H1 (cell line): ENCODE measurements around the gene AKTIP. TPM values are rescaled to one million over a fixed set of nuclear protein-coding genes. Genes with fewer than 3 reads are reported as not detected.

Experiments used
- CTCF ChIA-PET: fragments of 300-600 bp; sonication (Branson Sonifier 250); formaldehyde crosslinking; loops from one replicate; lab custom pipeline; 2021; ENCODE audit not compliant: partially characterized antibody; lab: Charles Lee
- POLR2A ChIA-PET: fragments of 300-600 bp; sonication (Branson Sonifier 250); formaldehyde crosslinking; loops from one replicate; lab custom pipeline; 2021; ENCODE audit warnings: inconsistent platforms; ENCODE audit not compliant: partially characterized antibody; lab: Charles Lee
- DNase-seq, 2 experiments: peaks; one replicate each; pipeline versions ENCODE4 v3.0.0 to v3.0.0-alpha.2; 2010 to 2022; ENCODE audit warnings: low spot score in 2 of 2, low read depth in 1 of 2, mixed read lengths in 1 of 2
- FAIRE-seq: peaks from 2 replicates; lab custom pipeline; 2011; peaks lifted over from hg19 to GRCh38; lab: Jason Lieb, UNC
- H2AFZ ChIP-seq: 2 replicates; pipeline ENCODE4 v1.8.1; 2012; ENCODE audit warnings: low read length, inconsistent platforms
- H2AK5ac ChIP-seq: 2 replicates; pipeline ENCODE4 v1.6.1; 2013; ENCODE audit warnings: low read depth, low read length
- H2BK120ac ChIP-seq: replicated peaks from 2 replicates; pipeline ENCODE3; 2013; ENCODE audit warnings: low read depth, low read length, inconsistent platforms
- H2BK12ac ChIP-seq: 2 replicates; pipeline ENCODE4 v1.6.1; 2013; ENCODE audit warnings: low read depth, low read length
- H2BK15ac ChIP-seq: 2 replicates; pipeline ENCODE4 v1.6.1; 2013; ENCODE audit warnings: low read length
- H2BK20ac ChIP-seq: 2 replicates; pipeline ENCODE4 v1.6.1; 2013; ENCODE audit warnings: low read length
- H2BK5ac ChIP-seq: 2 replicates; pipeline ENCODE4 v1.6.1; 2013; ENCODE audit warnings: low read depth, low read length
- H3K14ac ChIP-seq: 2 replicates; pipeline ENCODE4 v1.6.1; 2013; ENCODE audit warnings: inconsistent platforms; ENCODE audit not compliant: insufficient read length
- H3K18ac ChIP-seq: 2 replicates; pipeline ENCODE4 v1.6.1; 2013; ENCODE audit warnings: low read length; ENCODE audit errors: extremely low read depth
- H3K23ac ChIP-seq: 2 replicates; pipeline ENCODE4 v1.6.1; 2013; ENCODE audit warnings: inconsistent platforms; ENCODE audit not compliant: insufficient read length
- H3K23me2 ChIP-seq: 2 replicates; pipeline ENCODE4 v1.6.1; 2013; ENCODE audit warnings: low read depth, low read length
- H3K27ac ChIP-seq: 2 replicates; pipeline ENCODE4 v1.6.1; 2011; ENCODE audit warnings: low read depth, low read length, inconsistent platforms
- H3K27me3 ChIP-seq, 4 experiments: replicated peaks in 1 of 4; 1 replicate in 1 of 4; 2 replicates in 3 of 4; pipeline versions ENCODE4 v1.6.1 to v1.8.1; 2011 to 2013; ENCODE audit warnings: low read length in 3 of 4, mild to moderate bottlenecking in 3 of 4, inconsistent platforms in 2 of 4, mixed read lengths in 2 of 4, moderate library complexity in 1 of 4; ENCODE audit not compliant: control insufficient read depth in 3 of 4, insufficient read depth in 3 of 4; ENCODE audit errors: extremely low read depth in 1 of 4
- H3K36me3 ChIP-seq, 4 experiments: 2 replicates each; pipeline versions ENCODE4 v1.6.1 to v1.8.1; 2011 to 2013; ENCODE audit warnings: mild to moderate bottlenecking in 4 of 4, low read length in 3 of 4, moderate library complexity in 2 of 4, control low read depth in 1 of 4, inconsistent platforms in 1 of 4; ENCODE audit not compliant: insufficient read depth in 4 of 4, control insufficient read depth in 2 of 4
- H3K4ac ChIP-seq: replicated peaks from 2 replicates; pipeline ENCODE3; 2013; ENCODE audit warnings: low read length, low read depth, mixed read lengths, inconsistent platforms; ENCODE audit not compliant: insufficient read length
- H3K4me1 ChIP-seq, 4 experiments: replicated peaks in 1 of 4; 1 replicate in 1 of 4; 2 replicates in 3 of 4; pipeline versions ENCODE4 v1.6.1 to v1.8.1; 2011 to 2013; ENCODE audit warnings: low read length in 3 of 4, inconsistent platforms in 2 of 4, mixed read lengths in 1 of 4; ENCODE audit not compliant: insufficient read depth in 4 of 4, control insufficient read depth in 3 of 4
- H3K4me2 ChIP-seq, 2 experiments: 2 replicates each; pipeline versions ENCODE4 v1.6.1 to v1.8.1; 2011 to 2013; ENCODE audit warnings: low read depth in 2 of 2, low read length in 2 of 2, control low read depth in 1 of 2, inconsistent platforms in 1 of 2, mild to moderate bottlenecking in 1 of 2; ENCODE audit not compliant: insufficient read depth in 1 of 2
- H3K4me3 ChIP-seq, 4 experiments: fragments of 200-600, 300-600 bp in 1 of 4; sonication (generic), shearing (Covaris generic), sonication (Bioruptor Twin) in 1 of 4; 2 replicates each; pipeline versions ENCODE4 v1.5.1 to v1.8.1; 2011 to 2016; ENCODE audit warnings: low read length in 4 of 4, low read depth in 3 of 4, control low read depth in 2 of 4, inconsistent platforms in 2 of 4, mild to moderate bottlenecking in 2 of 4, mixed read lengths in 1 of 4, moderate library complexity in 1 of 4; ENCODE audit not compliant: insufficient read depth in 2 of 4; ENCODE audit errors: extremely low read depth in 1 of 4
- H3K56ac ChIP-seq: replicated peaks from 2 replicates; pipeline ENCODE3; 2013; ENCODE audit warnings: low read depth, mild to moderate bottlenecking, mixed read lengths, low read length, inconsistent platforms; ENCODE audit not compliant: insufficient read length
- H3K79me1 ChIP-seq: 2 replicates; pipeline ENCODE4 v1.6.1; 2013; ENCODE audit warnings: low read depth, low read length, control low read depth
- H3K79me2 ChIP-seq, 2 experiments: 2 replicates each; pipeline versions ENCODE4 v1.6.1 to v1.8.1; 2012 to 2013; ENCODE audit warnings: low read length in 2 of 2, mild to moderate bottlenecking in 2 of 2, inconsistent platforms in 1 of 2; ENCODE audit not compliant: insufficient read depth in 2 of 2, control insufficient read depth in 1 of 2
- H3K9ac ChIP-seq, 4 experiments: replicated peaks in 1 of 4; 1 replicate in 1 of 4; 2 replicates in 3 of 4; pipeline versions ENCODE4 v1.6.1 to v1.8.1; 2011 to 2013; ENCODE audit warnings: low read depth in 3 of 4, low read length in 3 of 4, control low read depth in 2 of 4, mild to moderate bottlenecking in 2 of 4, moderate library complexity in 2 of 4, inconsistent platforms in 1 of 4; ENCODE audit errors: extremely low read depth in 1 of 4
- H3K9me3 ChIP-seq, 2 experiments: 2 replicates each; pipeline versions ENCODE4 v1.6.1 to v1.8.1; 2012 to 2013; ENCODE audit warnings: mild to moderate bottlenecking in 2 of 2, moderate library complexity in 2 of 2, control low read depth in 1 of 2, inconsistent platforms in 1 of 2, low read depth in 1 of 2, low read length in 1 of 2, mixed read lengths in 1 of 2; ENCODE audit not compliant: insufficient read depth in 2 of 2
- H4K20me1 ChIP-seq, 2 experiments: replicated peaks in 1 of 2; 2 replicates each; pipeline versions ENCODE3 to v1.8.1; 2011 to 2013; ENCODE audit warnings: inconsistent platforms in 2 of 2, low read length in 2 of 2, mild to moderate bottlenecking in 1 of 2; ENCODE audit not compliant: insufficient read depth in 2 of 2, control insufficient read depth in 1 of 2
- H4K5ac ChIP-seq: 2 replicates; pipeline ENCODE4 v1.6.1; 2013; ENCODE audit warnings: low read length, low read depth, mixed read lengths, inconsistent platforms; ENCODE audit not compliant: insufficient read length
- H4K8ac ChIP-seq: 2 replicates; pipeline ENCODE4 v1.8.0; 2013; ENCODE audit warnings: mild to moderate bottlenecking, moderate library complexity, low read length, inconsistent platforms; ENCODE audit not compliant: insufficient read depth; ENCODE audit errors: extremely low read depth
- H4K91ac ChIP-seq: replicated peaks from 2 replicates; pipeline ENCODE3; 2013; ENCODE audit warnings: low read length, mixed read lengths, inconsistent platforms; ENCODE audit not compliant: insufficient read length
- CTBP2 ChIP-seq: IDR thresholded peaks from 2 replicates; pipeline ENCODE4 v1.7.0; 2011; ENCODE audit warnings: borderline replicate concordance, mild to moderate bottlenecking, moderate library complexity, mixed read lengths, low read length; ENCODE audit not compliant: insufficient read depth, insufficient read length
- HDAC6 ChIP-seq: IDR thresholded peaks from one replicate; pipeline ENCODE4 v1.7.1; 2012; ENCODE audit warnings: low read depth, mild to moderate bottlenecking, inconsistent platforms, low read length, moderate library complexity
- SP2 ChIP-seq: IDR thresholded peaks from 2 replicates; pipeline ENCODE4 v1.6.1; 2012; ENCODE audit warnings: mild to moderate bottlenecking, low read length, inconsistent platforms
- WGBS, 2 experiments: shearing (Covaris generic) in 1 of 2; methylation state at CpG; one replicate each; pipeline versions ENCODE4 v1.1.6 to v1.1.7; 2013 to 2015; ENCODE audit warnings: low lambda C conversion rate in 2 of 2, mixed read lengths in 2 of 2, inconsistent platforms in 1 of 2, low coverage in 1 of 2, missing lambda C conversion rate in 1 of 2; ENCODE audit not compliant: insufficient replicate concordance in 2 of 2, insufficient coverage in 1 of 2, insufficient read length in 1 of 2; ENCODE audit errors: extremely low coverage in 1 of 2, missing lambda C conversion rate in 1 of 2; 5-methylcytosine and 5-hydroxymethylcytosine counted together
- polyA plus RNA-seq, 7 experiments: library from polyadenylated mRNA; depleted of rRNA in 3 of 7; stranded (reverse) in 5 of 7; unstranded in 2 of 7; fragments of >200 nt in 5 of 7; fragments of 200-250 nt in 2 of 7; gene quantifications; 1 replicate in 5 of 7; 2 replicates in 1 of 7; 4 replicates in 1 of 7; pipeline versions ENCODE4 v1.2.1 to v1.2.3, GENCODE V29; 2011 to 2013; ENCODE audit warnings: missing spikeins in 2 of 7, mixed read lengths in 2 of 7
- total RNA-seq: library from RNA; stranded (reverse); fragmentation: NEBNext Ultra II Directional; extraction: Animal tissue kit (Norgen Biotek cat#: 25700); gene quantifications from 2 replicates; pipeline ENCODE4 v1.2.1, GENCODE V29; 2021
- TF ChIP-seq, protein P1 (sequence below): IDR thresholded peaks from 2 replicates; pipeline ENCODE4 v1.6.1; 2012; ENCODE audit warnings: inconsistent platforms

AKTIP gene
- total and polyA plus RNA-seq, 2 of the 8 experiments (the other 6 are each of a cell fraction or from before 2014, with no cell fraction given), result 15.0 to 15.6 TPM

DNA sequence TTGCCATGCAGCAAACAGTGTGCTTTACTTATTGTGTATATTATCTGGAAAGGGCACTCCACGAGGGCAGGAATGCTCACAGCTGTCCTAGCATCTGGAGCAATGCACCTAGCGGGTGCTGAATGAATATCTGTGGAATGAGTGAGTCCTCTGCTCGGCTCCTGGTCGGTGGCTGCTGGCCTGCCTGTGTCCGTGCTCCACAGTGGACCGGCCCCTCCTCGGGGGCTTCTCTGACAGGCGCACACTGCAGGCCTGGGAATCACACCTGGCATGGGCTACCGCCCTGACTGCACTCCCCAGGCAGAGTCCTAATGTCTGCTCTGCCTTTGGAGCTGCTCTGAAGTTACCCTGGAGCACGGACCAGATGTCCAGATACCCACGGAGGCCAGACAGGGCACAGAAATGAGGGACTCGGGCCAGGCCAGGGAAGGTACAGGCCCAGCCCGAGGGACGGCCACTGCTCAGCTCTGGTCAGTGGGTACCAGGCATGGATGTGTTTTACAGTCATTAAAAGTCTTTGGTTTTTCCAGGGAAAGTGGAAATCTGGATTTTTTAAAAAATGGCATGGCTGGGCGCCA, 21.1 kb upstream of the AKTIP start:
- peak overlapping the region; percentile 47; the same call in 1 of the 2 replicates for H4K8ac ChIP-seq

More for the DNA sequence above, 21.1 kb upstream of the AKTIP start:
- Histone ChIP-seq H3K4ac (no peak overlapping the region), H2AK5ac (no peak overlapping the region), H3K56ac (no peak overlapping the region), H3K4me2 (no peak overlapping the region), H2AFZ (0 out of 2 replicates have a peak overlapping the region, but pooled peaks have one; percentile 20), H3K23me2 (no peaks in the 10 kb centered on the region), H3K23ac (no peak overlapping the region), H4K5ac (no peak overlapping the region), H3K4me1 (no peaks in the 10 kb centered on the region), H3K18ac (no peak overlapping the region), H4K91ac (no peak overlapping the region), H2BK15ac (no peak overlapping the region), H3K27me3 (no peaks in the 10 kb centered on the region), H3K9me3 (no peaks in the 10 kb centered on the region), H3K27ac (no peak overlapping the region), H3K36me3 (no peaks in the 10 kb centered on the region), H2BK12ac (no peak overlapping the region), H3K79me2 (no peaks in the 10 kb centered on the region), H4K20me1 (no peaks in the 10 kb centered on the region), H3K14ac (no peak overlapping the region), H2BK5ac (no peak overlapping the region), H3K9ac (no peak overlapping the region), H2BK20ac (no peak overlapping the region), H3K79me1 (no peaks in the 10 kb centered on the region), H3K4me3 (no peak overlapping the region), H2BK120ac (no peak overlapping the region)
- ChIA-PET CTCF (interaction anchor here (0.7 to 1.3 kb wide), 2 partner anchors 8 to 21 kb away, joined by 3 to 4 read pairs; no protein-coding TSS in a partner anchor), POLR2A (no interaction called here)
- TF ChIP-seq HDAC6, result no peak
- no peak for TF ChIP-seq CTBP2
- TF ChIP-seq, protein P1, sequence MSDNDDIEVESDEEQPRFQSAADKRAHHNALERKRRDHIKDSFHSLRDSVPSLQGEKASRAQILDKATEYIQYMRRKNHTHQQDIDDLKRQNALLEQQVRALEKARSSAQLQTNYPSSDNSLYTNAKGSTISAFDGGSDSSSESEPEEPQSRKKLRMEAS, result no peak
- no peak for TF ChIP-seq SP2
- WGBS, 2 experiments, result 93% methylated on average over 15 of the region's 15 CpGs; no CpG with 5 or more reads in 1 of the 2 experiments
- FAIRE-seq (no peak), DNase-seq (no peak)
